Measurements from ENCODE around the gene NCKAP1. TPM values are rescaled to one million over a fixed set of nuclear protein-coding genes. Genes with fewer than 3 reads are reported as not detected.

The NCKAP1 gene
- total and polyA plus RNA-seq, 10 of the 15 experiments (the other 5 are each of a cell fraction or from before 2014, with no cell fraction given) = 0.11 to 1.5 (median 0.52) TPM

- Histone ChIP-seq H4K20me1 (ENCODE audit: control insufficient read depth, insufficient read depth) (no peaks in the 10 kb centered on the region), H2AFZ (ENCODE audit: control insufficient read depth, low read depth, low read length) (no peak overlapping the region), H3K4me1 (ENCODE audit: control insufficient read depth, insufficient read depth, low read length) (no peaks in the 10 kb centered on the region), H3K4me2 (ENCODE audit: control insufficient read depth, insufficient read depth) (no peak overlapping the region), H3K4me3 (no peak overlapping the region), H3K79me2 (ENCODE audit: control insufficient read depth, insufficient read depth, low read length) (no peaks in the 10 kb centered on the region), H3K9me3 (replicated peaks; ENCODE audit: control insufficient read depth, insufficient read depth, low read length) (no peaks in the 10 kb centered on the region), H3K9ac (ENCODE audit: control insufficient read depth, insufficient read depth, low read length) (no peak overlapping the region), H3K36me3 (ENCODE audit: control insufficient read depth in 2 of 2, insufficient read depth in 2 of 2, low read length in 1 of 2) (no peaks in the 10 kb centered on the region), H3K27ac (ENCODE audit: control insufficient read depth, insufficient read depth) (no peak overlapping the region), H3K27me3 (replicated peaks in 1 of 2; ENCODE audit: control insufficient read depth in 2 of 2, insufficient read depth in 2 of 2, low read length in 1 of 2) (no peaks in the 10 kb centered on the region)
- ChIA-PET POLR2A (no interaction called here), CTCF (interaction anchor here (0.9 kb wide), 1 partner anchor 26 kb away, joined by 3 read pairs; no protein-coding TSS in a partner anchor), RAD21 (ENCODE audit: unreplicated experiment) (no interaction called here), SMC1A (ENCODE audit: uncharacterized antibody, unreplicated experiment) (interaction anchor here (1.4 kb wide), 1 partner anchor 104 kb away, joined by 3 read pairs; no protein-coding TSS in a partner anchor)
- intact Hi-C loops (cut with micrococcal nuclease; ENCODE audit: unreplicated experiment) = no loop called here
- no TSS peak for BruUV-seq (replicated peaks)
- no peak for ATAC-seq
- DNase-seq (ENCODE audit: low read depth, low spot score) = no peak
- TF ChIP-seq CEBPB (IDR thresholded peaks at IDR 0.05; ENCODE audit: borderline replicate concordance in 1 of 2, low read depth in 2 of 2, low read length in 2 of 2) (no peak), SP1 (IDR thresholded peaks at IDR 0.05; ENCODE audit: low read depth, low read length) (no peak), RAD51 (IDR thresholded peaks at IDR 0.05) (no peak), SIN3A (IDR thresholded peaks at IDR 0.05; ENCODE audit: low read depth, low read length) (no peak), CBFB (IDR thresholded peaks at IDR 0.05; ENCODE audit: low read depth) (no peak), BCLAF1 (IDR thresholded peaks at IDR 0.05) (no peak), RFX5 (IDR thresholded peaks at IDR 0.05; ENCODE audit: low read depth, low read length) (no peak), ZNF217 (IDR thresholded peaks at IDR 0.05) (no peak), KDM1A (IDR thresholded peaks at IDR 0.05; ENCODE audit: borderline replicate concordance) (no peak), CREB1 (IDR thresholded peaks at IDR 0.05; ENCODE audit: low read depth) (no peak), JUND (IDR thresholded peaks at IDR 0.05; ENCODE audit: low read depth, low read length) (no peak), NFXL1 (IDR thresholded peaks at IDR 0.05; ENCODE audit: borderline replicate concordance) (no peak), SUPT20H (IDR thresholded peaks at IDR 0.05; ENCODE audit: borderline replicate concordance, control insufficient read depth, low read depth, low read length) (no peak), EZH2 (IDR thresholded peaks at IDR 0.05; ENCODE audit: borderline replicate concordance, control insufficient read depth, low read depth, low read length) (no peak)
- TF ChIP-seq, protein P1, sequence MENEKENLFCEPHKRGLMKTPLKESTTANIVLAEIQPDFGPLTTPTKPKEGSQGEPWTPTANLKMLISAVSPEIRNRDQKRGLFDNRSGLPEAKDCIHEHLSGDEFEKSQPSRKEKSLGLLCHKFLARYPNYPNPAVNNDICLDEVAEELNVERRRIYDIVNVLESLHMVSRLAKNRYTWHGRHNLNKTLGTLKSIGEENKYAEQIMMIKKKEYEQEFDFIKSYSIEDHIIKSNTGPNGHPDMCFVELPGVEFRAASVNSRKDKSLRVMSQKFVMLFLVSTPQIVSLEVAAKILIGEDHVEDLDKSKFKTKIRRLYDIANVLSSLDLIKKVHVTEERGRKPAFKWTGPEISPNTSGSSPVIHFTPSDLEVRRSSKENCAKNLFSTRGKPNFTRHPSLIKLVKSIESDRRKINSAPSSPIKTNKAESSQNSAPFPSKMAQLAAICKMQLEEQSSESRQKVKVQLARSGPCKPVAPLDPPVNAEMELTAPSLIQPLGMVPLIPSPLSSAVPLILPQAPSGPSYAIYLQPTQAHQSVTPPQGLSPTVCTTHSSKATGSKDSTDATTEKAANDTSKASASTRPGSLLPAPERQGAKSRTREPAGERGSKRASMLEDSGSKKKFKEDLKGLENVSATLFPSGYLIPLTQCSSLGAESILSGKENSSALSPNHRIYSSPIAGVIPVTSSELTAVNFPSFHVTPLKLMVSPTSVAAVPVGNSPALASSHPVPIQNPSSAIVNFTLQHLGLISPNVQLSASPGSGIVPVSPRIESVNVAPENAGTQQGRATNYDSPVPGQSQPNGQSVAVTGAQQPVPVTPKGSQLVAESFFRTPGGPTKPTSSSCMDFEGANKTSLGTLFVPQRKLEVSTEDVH (IDR thresholded peaks at IDR 0.05; ENCODE audit: low read depth, partially characterized antibody) = no peak
- TF ChIP-seq, protein P2, sequence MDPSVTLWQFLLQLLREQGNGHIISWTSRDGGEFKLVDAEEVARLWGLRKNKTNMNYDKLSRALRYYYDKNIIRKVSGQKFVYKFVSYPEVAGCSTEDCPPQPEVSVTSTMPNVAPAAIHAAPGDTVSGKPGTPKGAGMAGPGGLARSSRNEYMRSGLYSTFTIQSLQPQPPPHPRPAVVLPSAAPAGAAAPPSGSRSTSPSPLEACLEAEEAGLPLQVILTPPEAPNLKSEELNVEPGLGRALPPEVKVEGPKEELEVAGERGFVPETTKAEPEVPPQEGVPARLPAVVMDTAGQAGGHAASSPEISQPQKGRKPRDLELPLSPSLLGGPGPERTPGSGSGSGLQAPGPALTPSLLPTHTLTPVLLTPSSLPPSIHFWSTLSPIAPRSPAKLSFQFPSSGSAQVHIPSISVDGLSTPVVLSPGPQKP (IDR thresholded peaks at IDR 0.05; ENCODE audit: low read depth, low read length) = no peak
- 0% methylated on average over 1 of the region's 1 CpG for WGBS (ENCODE audit: insufficient coverage, insufficient replicate concordance, low lambda C conversion rate, missing lambda C conversion rate)
- no peak for FAIRE-seq
- in situ Hi-C loops (cut with MboI) = no loop called here
Observed at GRCh38 chr2:182904844-182905243, 133.4 kb downstream of the NCKAP1 start.
